ENCODE results near the gene VTI1A.

DNA sequence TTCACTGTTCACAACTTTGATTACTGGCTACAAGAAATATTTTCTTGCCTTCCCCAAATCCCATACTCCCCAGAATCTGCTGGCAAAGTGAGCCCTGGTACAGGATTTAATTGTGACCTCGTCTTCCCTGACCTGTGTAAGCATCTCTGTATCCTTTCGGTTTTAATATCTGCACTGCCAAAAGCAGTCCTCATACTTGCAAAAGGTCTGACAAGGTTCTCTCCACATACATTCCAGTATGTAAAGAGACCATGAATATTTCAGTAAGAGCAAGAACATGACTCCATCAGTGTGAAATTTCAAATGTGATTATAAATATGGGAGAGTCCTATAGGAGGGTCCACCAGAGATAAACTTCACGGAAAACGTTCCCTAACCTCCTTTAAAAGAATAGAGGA, 369.0 kb downstream of the VTI1A start:
- no peak for TF ChIP-seq POLR2A (IDR thresholded peaks at IDR 0.05; ENCODE audit: extremely low read depth, insufficient read length)
- TF ChIP-seq, protein P1, sequence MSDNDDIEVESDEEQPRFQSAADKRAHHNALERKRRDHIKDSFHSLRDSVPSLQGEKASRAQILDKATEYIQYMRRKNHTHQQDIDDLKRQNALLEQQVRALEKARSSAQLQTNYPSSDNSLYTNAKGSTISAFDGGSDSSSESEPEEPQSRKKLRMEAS (IDR thresholded peaks at IDR 0.05; ENCODE audit: low read depth, low read length) = no peak
- TF ChIP-seq, protein P2, sequence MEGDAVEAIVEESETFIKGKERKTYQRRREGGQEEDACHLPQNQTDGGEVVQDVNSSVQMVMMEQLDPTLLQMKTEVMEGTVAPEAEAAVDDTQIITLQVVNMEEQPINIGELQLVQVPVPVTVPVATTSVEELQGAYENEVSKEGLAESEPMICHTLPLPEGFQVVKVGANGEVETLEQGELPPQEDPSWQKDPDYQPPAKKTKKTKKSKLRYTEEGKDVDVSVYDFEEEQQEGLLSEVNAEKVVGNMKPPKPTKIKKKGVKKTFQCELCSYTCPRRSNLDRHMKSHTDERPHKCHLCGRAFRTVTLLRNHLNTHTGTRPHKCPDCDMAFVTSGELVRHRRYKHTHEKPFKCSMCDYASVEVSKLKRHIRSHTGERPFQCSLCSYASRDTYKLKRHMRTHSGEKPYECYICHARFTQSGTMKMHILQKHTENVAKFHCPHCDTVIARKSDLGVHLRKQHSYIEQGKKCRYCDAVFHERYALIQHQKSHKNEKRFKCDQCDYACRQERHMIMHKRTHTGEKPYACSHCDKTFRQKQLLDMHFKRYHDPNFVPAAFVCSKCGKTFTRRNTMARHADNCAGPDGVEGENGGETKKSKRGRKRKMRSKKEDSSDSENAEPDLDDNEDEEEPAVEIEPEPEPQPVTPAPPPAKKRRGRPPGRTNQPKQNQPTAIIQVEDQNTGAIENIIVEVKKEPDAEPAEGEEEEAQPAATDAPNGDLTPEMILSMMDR (IDR thresholded peaks at IDR 0.05; ENCODE audit: low read depth, low read length) = no peak
- TF ChIP-seq MYC (IDR thresholded peaks at IDR 0.05; ENCODE audit: low read depth, low read length) = no peak

All from NB4 (cell line).